Endothelial cell of umbilical vein (primary cell): Measurements from ENCODE around the gene SGMS2. TPM values are rescaled to one million over a fixed set of nuclear protein-coding genes. Genes with fewer than 3 reads are reported as not detected.
A peak's percentile ranks its signal among the peaks of the same experiment; 100 is the strongest.

ENCODE experiments used
- BruUV-seq: library from RNA; stranded (reverse); fragments of 400-500 nt; replicated peaks from 2 replicates; lab custom pipeline; 2021; lab: Mats Ljungman, UMichigan
- CTCF ChIA-PET: fragments of 300-600, 350-600 bp; sonication (Branson Sonifier 250); formaldehyde crosslinking; loops from one replicate; lab custom pipeline; 2021; ENCODE audit warnings: antibody characterized with exemption, inconsistent platforms; lab: Charles Lee
- POLR2A ChIA-PET: fragments of 300-600, 350-600 bp; sonication (Branson Sonifier 250); formaldehyde crosslinking; loops from one replicate; lab custom pipeline; 2021; ENCODE audit warnings: antibody characterized with exemption, inconsistent platforms; lab: Charles Lee
- DNase-seq: peaks from one replicate; pipeline ENCODE4 v3.0.0-alpha.2; 2011; ENCODE audit warnings: low read depth, low spot score
- FAIRE-seq: peaks from 2 replicates; lab custom pipeline; 2011; peaks lifted over from hg19 to GRCh38; lab: Jason Lieb, UNC
- H2AFZ ChIP-seq: 2 replicates; pipeline ENCODE4 v1.6.0; 2012; ENCODE audit warnings: low read depth, low read length, control low read depth, inconsistent platforms
- H3K27ac ChIP-seq: 2 replicates; pipeline ENCODE4 v1.5.1; 2011; ENCODE audit warnings: low read depth, mild to moderate bottlenecking, control low read depth, low read length, moderate library complexity; ENCODE audit not compliant: insufficient read depth
- H3K27me3 ChIP-seq, 2 experiments: 2 replicates each; pipeline versions ENCODE4 v1.6.0 to v1.6.1; 2011; ENCODE audit warnings: low read length in 2 of 2, mixed read lengths in 1 of 2; ENCODE audit not compliant: control insufficient read depth in 2 of 2, insufficient read depth in 2 of 2
- H3K36me3 ChIP-seq, 2 experiments: 2 replicates in 1 of 2; 3 replicates in 1 of 2; pipeline ENCODE4 v1.5.1; 2011; ENCODE audit warnings: low read length in 2 of 2, mild to moderate bottlenecking in 1 of 2, moderate library complexity in 1 of 2; ENCODE audit not compliant: control insufficient read depth in 2 of 2, insufficient read depth in 2 of 2; ENCODE audit errors: extremely low read depth in 1 of 2
- H3K4me1 ChIP-seq: 3 replicates; pipeline ENCODE4 v1.5.1; 2011; ENCODE audit warnings: mild to moderate bottlenecking, low read length; ENCODE audit not compliant: control insufficient read depth, insufficient read depth; ENCODE audit errors: extremely low read depth
- H3K4me2 ChIP-seq: 2 replicates; pipeline ENCODE4 v1.6.1; 2011; ENCODE audit warnings: low read length, control low read depth, mixed read lengths; ENCODE audit not compliant: insufficient read depth
- H3K4me3 ChIP-seq, 3 experiments: fragments of 200-600 bp in 1 of 3; sonication (generic), shearing (Covaris generic) in 1 of 3; replicated peaks in 1 of 3; 2 replicates each; pipeline ENCODE4 v1.5.1; 2011 to 2016; ENCODE audit warnings: control low read depth in 3 of 3, low read length in 3 of 3, mild to moderate bottlenecking in 2 of 3, inconsistent platforms in 1 of 3, low read depth in 1 of 3, moderate library complexity in 1 of 3; ENCODE audit not compliant: insufficient read depth in 1 of 3
- H3K79me2 ChIP-seq: 2 replicates; pipeline ENCODE4 v1.6.0; 2012; ENCODE audit warnings: low read length, inconsistent platforms; ENCODE audit not compliant: control insufficient read depth, insufficient read depth
- H3K9ac ChIP-seq: replicated peaks from 2 replicates; pipeline ENCODE3; 2011; ENCODE audit warnings: low read length, control low read depth; ENCODE audit not compliant: insufficient read depth; ENCODE audit errors: extremely low read depth
- H3K9me1 ChIP-seq: replicated peaks from 3 replicates; pipeline ENCODE4 v1.6.0; 2011; ENCODE audit warnings: mild to moderate bottlenecking, low read length; ENCODE audit not compliant: control insufficient read depth, insufficient read depth; ENCODE audit errors: extremely low read depth
- H3K9me3 ChIP-seq: replicated peaks from 2 replicates; pipeline ENCODE4 v1.5.1; 2012; ENCODE audit warnings: low read length, inconsistent platforms; ENCODE audit not compliant: control insufficient read depth, insufficient read depth
- H4K20me1 ChIP-seq: replicated peaks from 2 replicates; pipeline ENCODE3; 2011; ENCODE audit warnings: mild to moderate bottlenecking, low read length; ENCODE audit not compliant: control insufficient read depth, insufficient read depth; ENCODE audit errors: extremely low read depth
- EZH2 ChIP-seq: IDR thresholded peaks from 2 replicates; pipeline ENCODE4 v1.6.1; 2012; ENCODE audit warnings: borderline replicate concordance, low read depth, mild to moderate bottlenecking, moderate library complexity, low read length, inconsistent platforms; ENCODE audit not compliant: severe bottlenecking
- FOS ChIP-seq: IDR thresholded peaks from 2 replicates; pipeline ENCODE4 v1.6.1; 2011; ENCODE audit warnings: mild to moderate bottlenecking, low read length, moderate library complexity, borderline replicate concordance; ENCODE audit not compliant: insufficient read depth
- GATA2 ChIP-seq: IDR thresholded peaks from 2 replicates; pipeline ENCODE4 v1.7.0; 2011; ENCODE audit warnings: low read depth, mild to moderate bottlenecking, moderate library complexity, mixed read lengths, low read length; ENCODE audit not compliant: insufficient read length, insufficient read depth
- JUN ChIP-seq: IDR thresholded peaks from 2 replicates; pipeline ENCODE4 v1.6.1; 2011; ENCODE audit warnings: borderline replicate concordance, low read depth; ENCODE audit not compliant: insufficient read length, insufficient read depth
- MAX ChIP-seq: IDR thresholded peaks from 2 replicates; pipeline ENCODE4 v1.6.1; 2011; ENCODE audit not compliant: insufficient read depth, insufficient read length
- MYC ChIP-seq: IDR thresholded peaks from one replicate; pipeline ENCODE4 v1.6.1; 2011; ENCODE audit warnings: mild to moderate bottlenecking, low read depth, low read length
- POLR2A ChIP-seq: IDR thresholded peaks from 2 replicates; pipeline ENCODE4 v1.6.1; 2012; ENCODE audit warnings: low read depth, mild to moderate bottlenecking, control low read depth, low read length
- POLR2AphosphoS5 ChIP-seq: IDR thresholded peaks from 2 replicates; pipeline ENCODE4 v1.6.1; 2012; ENCODE audit warnings: low read depth, mild to moderate bottlenecking, control low read depth, low read length, moderate library complexity; ENCODE audit not compliant: insufficient read depth
- dilution Hi-C: fragments of 300-500 bp; cut with MboI; formaldehyde crosslinking; loops from one replicate; pipeline ENCODE4 v1.15.0; 2019; ENCODE audit warnings: low sequenced_read_pairs; ENCODE audit not compliant: extremely low pct_ligation_motif_present
- intact Hi-C: fragments of 100-400 bp; cut with micrococcal nuclease; formaldehyde crosslinking; loops from one replicate; pipeline ENCODE4 v1.10.0; 2022
- polyA plus RNA-seq, 4 experiments: library from polyadenylated mRNA; depleted of rRNA in 3 of 4; stranded (reverse) in 3 of 4; unstranded in 1 of 4; fragments of >200 nt; gene quantifications; 2 replicates each; pipeline versions ENCODE4 v1.2.1 to v1.2.3, GENCODE V29; 2011 to 2012; ENCODE audit warnings: missing spikeins in 1 of 4
- total RNA-seq: library from RNA; stranded (reverse); gene quantifications from 2 replicates; pipeline ENCODE4 v1.2.3, GENCODE V29; 2021
- TF ChIP-seq, protein P1 (sequence below), 2 donors: IDR thresholded peaks; 1 replicate in 1 of 2; 2 replicates in 1 of 2; pipeline ENCODE4 v1.5.1; 2011; ENCODE audit warnings: low read length in 2 of 2, mild to moderate bottlenecking in 2 of 2, moderate library complexity in 2 of 2, control low read depth in 1 of 2, inconsistent platforms in 1 of 2, low read depth in 1 of 2; ENCODE audit not compliant: insufficient read depth in 1 of 2; ENCODE audit errors: extremely low read depth in 1 of 2

The SGMS2 gene
- total and polyA plus RNA-seq, 2 donors (not counting 3 experiments of a cell fraction or from before 2014, with no cell fraction given): 33.0 to 33.2 TPM

DNA sequence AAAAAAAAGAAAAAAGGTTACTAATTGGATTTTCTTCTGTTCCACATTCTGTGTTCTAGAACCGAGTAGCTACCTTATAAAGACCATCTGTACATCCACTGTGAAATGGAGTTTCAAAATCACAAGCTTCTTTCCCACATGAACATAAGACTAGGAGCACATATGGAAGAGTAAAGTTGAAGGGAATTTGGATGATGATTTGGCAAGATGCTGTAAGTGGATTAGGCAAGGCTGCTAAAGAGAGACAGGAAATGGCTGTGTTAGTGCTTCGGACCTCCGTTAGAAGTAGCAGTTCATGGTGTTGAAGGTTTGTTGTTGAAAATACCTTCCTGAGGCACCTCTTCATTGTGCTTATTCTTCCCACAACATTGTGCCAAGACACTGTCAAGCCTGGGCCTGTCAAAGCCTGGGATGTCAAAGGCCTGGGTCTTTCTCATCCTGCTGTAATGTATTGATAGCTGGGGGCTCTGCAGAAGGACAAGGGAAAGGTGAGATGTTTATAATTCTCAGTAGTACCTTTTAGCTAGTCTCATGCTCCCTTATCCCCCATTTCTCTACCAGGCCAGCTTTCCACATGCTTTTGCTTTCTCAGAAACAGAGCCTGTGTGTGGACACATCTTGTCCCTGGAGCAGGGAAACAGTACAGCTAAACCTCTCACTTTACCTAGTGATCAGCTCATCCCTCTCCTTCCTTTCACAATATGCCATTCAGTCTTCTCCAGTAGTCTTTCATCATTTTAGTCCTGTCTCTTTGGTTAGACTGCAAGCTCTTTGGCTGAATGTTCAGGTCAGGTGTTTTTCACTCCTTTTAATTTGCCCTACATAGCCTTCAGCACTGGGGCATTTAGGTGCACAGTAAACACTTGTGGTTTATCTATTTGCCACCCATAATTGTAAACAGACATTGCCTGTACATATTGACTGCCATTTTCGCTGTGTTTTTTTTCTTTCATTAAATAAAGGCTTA, 68.7 kb downstream of the SGMS2 start:
- TF ChIP-seq GATA2 (no peak), MAX (no peak), POLR2AphosphoS5 (no peak), JUN (no peak), POLR2A (no peak), EZH2 (no peak), MYC (no peak), FOS (no peak)
- TF ChIP-seq, protein P1, sequence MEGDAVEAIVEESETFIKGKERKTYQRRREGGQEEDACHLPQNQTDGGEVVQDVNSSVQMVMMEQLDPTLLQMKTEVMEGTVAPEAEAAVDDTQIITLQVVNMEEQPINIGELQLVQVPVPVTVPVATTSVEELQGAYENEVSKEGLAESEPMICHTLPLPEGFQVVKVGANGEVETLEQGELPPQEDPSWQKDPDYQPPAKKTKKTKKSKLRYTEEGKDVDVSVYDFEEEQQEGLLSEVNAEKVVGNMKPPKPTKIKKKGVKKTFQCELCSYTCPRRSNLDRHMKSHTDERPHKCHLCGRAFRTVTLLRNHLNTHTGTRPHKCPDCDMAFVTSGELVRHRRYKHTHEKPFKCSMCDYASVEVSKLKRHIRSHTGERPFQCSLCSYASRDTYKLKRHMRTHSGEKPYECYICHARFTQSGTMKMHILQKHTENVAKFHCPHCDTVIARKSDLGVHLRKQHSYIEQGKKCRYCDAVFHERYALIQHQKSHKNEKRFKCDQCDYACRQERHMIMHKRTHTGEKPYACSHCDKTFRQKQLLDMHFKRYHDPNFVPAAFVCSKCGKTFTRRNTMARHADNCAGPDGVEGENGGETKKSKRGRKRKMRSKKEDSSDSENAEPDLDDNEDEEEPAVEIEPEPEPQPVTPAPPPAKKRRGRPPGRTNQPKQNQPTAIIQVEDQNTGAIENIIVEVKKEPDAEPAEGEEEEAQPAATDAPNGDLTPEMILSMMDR (IDR thresholded peaks at IDR 0.05; ENCODE audit: extremely low read depth in 1 of 2, insufficient read depth in 1 of 2, low read depth in 1 of 2, low read length in 2 of 2): no peak
- FAIRE-seq (no peak), DNase-seq (peak; percentile 44)
- Histone ChIP-seq H3K79me2 (peaks cover 9% of the 10 kb centered on the region), H3K9ac (no peak overlapping the region), H3K4me3 (no peak overlapping the region), H3K36me3 (no peaks in the 10 kb centered on the region), H4K20me1 (no peaks in the 10 kb centered on the region), H2AFZ (peak overlapping the region; percentile 45), H3K4me2 (no peak overlapping the region), H3K9me1 (no peaks in the 10 kb centered on the region), H3K4me1 (peaks cover 34% of the 10 kb centered on the region), H3K27ac (peak overlapping the region; percentile 15), H3K27me3 (no peaks in the 10 kb centered on the region), H3K9me3 (no peaks in the 10 kb centered on the region)
- ChIA-PET CTCF (interaction anchor here (0.9 to 2.9 kb wide), 7 partner anchors 8 to 135 kb away, joined by 3 to 12 read pairs (median 7); partner anchors contain the start of gene SGMS2), POLR2A (interaction anchor here (0.9 to 2.5 kb wide), 2 partner anchors 69 to 133 kb away, joined by 4 to 9 read pairs; partner anchors contain the start of gene SGMS2)
- dilution Hi-C loops: no loop called here
- intact Hi-C loops: loop anchor here (10.0 kb wide), 1 partner anchor 769 kb away; no protein-coding TSS in a partner anchor
- no TSS peak for BruUV-seq
